ENCODE data around the gene ACRBP. TPM values are rescaled to one million over a fixed set of nuclear protein-coding genes. Genes with fewer than 3 reads are reported as not detected.

The ACRBP gene
- total and polyA plus RNA-seq, 9 donors: 0.30 to 2.9 (median 0.92) TPM

DNA sequence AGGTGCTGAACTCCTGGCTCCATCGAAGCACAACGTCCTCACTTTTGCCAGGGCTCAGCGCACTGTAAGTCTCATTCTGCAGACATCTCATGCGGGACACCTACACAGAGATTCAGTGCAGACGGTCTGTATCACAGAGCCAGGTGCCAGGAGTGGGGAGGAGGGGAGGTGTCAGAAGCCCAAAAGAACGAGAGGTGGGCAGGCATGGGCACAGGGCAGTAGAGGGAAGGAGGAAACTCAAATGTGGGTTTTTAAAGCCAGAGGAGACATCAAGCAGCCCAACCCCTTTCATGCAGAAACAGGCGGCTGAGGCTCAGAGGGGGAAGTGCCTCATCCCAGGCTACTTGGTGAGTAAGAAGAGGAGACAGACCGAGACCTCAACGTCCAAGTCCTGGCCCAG lies 8.9 kb downstream of the ACRBP start:
- intact Hi-C loops (cut with DNase I): no loop called here
- no peaks in the 10 kb centered on the region for H3K9me3 ChIP-seq
- H3K4me3 ChIP-seq: no peak overlapping the region
- H3K4me1 ChIP-seq (ENCODE audit: insufficient read depth): no peaks in the 10 kb centered on the region
- H3K27ac ChIP-seq: no peak overlapping the region
- H3K36me3 ChIP-seq: no peaks in the 10 kb centered on the region
- DNase-seq: no peak
- TF ChIP-seq, protein P1, sequence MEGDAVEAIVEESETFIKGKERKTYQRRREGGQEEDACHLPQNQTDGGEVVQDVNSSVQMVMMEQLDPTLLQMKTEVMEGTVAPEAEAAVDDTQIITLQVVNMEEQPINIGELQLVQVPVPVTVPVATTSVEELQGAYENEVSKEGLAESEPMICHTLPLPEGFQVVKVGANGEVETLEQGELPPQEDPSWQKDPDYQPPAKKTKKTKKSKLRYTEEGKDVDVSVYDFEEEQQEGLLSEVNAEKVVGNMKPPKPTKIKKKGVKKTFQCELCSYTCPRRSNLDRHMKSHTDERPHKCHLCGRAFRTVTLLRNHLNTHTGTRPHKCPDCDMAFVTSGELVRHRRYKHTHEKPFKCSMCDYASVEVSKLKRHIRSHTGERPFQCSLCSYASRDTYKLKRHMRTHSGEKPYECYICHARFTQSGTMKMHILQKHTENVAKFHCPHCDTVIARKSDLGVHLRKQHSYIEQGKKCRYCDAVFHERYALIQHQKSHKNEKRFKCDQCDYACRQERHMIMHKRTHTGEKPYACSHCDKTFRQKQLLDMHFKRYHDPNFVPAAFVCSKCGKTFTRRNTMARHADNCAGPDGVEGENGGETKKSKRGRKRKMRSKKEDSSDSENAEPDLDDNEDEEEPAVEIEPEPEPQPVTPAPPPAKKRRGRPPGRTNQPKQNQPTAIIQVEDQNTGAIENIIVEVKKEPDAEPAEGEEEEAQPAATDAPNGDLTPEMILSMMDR (IDR thresholded peaks at IDR 0.05): no peak
- TF ChIP-seq EP300 (IDR thresholded peaks at IDR 0.05): no peak
- TF ChIP-seq POLR2A (IDR thresholded peaks at IDR 0.05): no peak
- H3K27me3 ChIP-seq: no peaks in the 10 kb centered on the region
- 76 to 81% (median 79%) methylated on average over 9 of the region's 9 CpGs for WGBS, 3 donors

DNA sequence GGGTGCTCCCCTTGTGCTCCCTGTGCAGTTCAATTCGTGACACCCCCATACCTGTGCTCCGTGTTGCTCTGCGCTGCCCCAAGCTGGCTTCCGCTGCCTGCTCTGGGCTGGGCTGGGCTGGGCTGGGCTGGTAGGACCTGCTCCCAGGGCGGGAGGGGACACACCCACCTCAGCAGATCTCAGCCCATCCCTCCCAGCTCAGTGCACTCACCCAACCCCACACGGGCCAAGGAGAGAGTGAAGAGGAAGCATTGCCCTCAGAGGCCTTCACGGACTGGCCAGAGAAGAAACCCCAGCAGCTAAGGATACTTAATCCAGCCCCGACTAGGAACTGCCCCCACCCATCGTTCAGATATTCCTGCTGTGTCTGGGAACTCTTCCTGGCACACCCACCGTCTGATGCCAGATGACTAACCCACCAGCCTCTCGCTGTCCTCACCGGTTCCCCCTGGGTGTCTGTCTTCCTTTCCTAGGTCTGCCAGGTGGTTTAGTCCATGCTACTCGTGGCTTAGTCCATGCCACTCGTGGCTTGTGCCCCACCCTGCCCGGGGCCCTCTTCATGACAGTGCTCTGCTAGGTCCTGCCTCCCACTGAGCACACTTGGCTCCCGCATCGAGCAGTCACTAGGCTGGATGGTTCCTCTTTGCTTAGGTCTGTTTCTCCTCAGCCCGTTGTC lies 11.2 kb downstream of the ACRBP start, which contains the start of gene LPAR5:
LPAR5 (minus strand) TSS at position 104 of the 676 bp plus-strand sequence. CDS start 14,711 bp downstream, outside the sequence.
- Histone ChIP-seq H3K4me1 (ENCODE audit: insufficient read depth) (no peaks in the 10 kb centered on the region), H3K27me3 (no peaks in the 10 kb centered on the region), H3K9me3 (no peaks in the 10 kb centered on the region), H3K36me3 (no peaks in the 10 kb centered on the region), H3K27ac (no peak within 1 kb of the TSS), H3K4me3 (no peak within 1 kb of the TSS)
- intact Hi-C loops (cut with DNase I): no loop called here
- no peak for DNase-seq
- TF ChIP-seq, protein P1 (IDR thresholded peaks at IDR 0.05): no peak
- no peak for TF ChIP-seq POLR2A (IDR thresholded peaks at IDR 0.05)
- TF ChIP-seq EP300 (IDR thresholded peaks at IDR 0.05): no peak
- 61 to 71% (median 64%) methylated on average over 18 of the region's 18 CpGs for WGBS, 3 donors

DNA sequence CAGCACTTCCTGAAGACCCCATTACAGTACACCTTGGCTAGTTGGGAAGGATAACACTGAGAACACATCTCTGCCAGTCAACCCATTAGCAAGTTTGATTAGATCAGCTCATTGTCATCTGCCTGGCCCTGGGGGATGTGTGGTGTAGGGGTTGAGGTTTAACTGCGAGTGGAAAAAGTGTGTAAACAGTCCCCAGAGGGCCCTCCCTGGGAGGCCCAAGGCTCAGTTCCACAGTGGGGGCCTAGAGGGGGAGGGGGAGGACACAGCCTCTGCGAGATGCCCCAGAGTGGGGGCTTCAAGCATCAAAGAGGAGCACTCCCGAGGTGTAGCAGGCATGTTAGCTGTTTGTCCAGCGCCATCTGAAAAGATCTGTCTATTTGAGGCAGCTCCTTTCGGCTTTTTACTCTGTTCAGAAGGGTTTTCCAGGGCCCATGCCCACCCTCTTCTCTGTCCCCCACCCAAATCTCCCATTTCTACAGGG lies 11.8 kb downstream of the ACRBP start:
- Histone ChIP-seq H3K4me3 (no peak overlapping the region), H3K9me3 (no peaks in the 10 kb centered on the region), H3K4me1 (ENCODE audit: insufficient read depth) (no peaks in the 10 kb centered on the region), H3K27ac (no peak overlapping the region), H3K36me3 (no peaks in the 10 kb centered on the region), H3K27me3 (no peaks in the 10 kb centered on the region)
- no peak for DNase-seq
- 67 to 79% (median 73%) methylated on average over 5 of the region's 5 CpGs for WGBS, 3 donors
- intact Hi-C loops (cut with DNase I): no loop called here
- no peak for TF ChIP-seq EP300 (IDR thresholded peaks at IDR 0.05)
- TF ChIP-seq, protein P1 (IDR thresholded peaks at IDR 0.05): no peak
- no peak for TF ChIP-seq POLR2A (IDR thresholded peaks at IDR 0.05)

DNA sequence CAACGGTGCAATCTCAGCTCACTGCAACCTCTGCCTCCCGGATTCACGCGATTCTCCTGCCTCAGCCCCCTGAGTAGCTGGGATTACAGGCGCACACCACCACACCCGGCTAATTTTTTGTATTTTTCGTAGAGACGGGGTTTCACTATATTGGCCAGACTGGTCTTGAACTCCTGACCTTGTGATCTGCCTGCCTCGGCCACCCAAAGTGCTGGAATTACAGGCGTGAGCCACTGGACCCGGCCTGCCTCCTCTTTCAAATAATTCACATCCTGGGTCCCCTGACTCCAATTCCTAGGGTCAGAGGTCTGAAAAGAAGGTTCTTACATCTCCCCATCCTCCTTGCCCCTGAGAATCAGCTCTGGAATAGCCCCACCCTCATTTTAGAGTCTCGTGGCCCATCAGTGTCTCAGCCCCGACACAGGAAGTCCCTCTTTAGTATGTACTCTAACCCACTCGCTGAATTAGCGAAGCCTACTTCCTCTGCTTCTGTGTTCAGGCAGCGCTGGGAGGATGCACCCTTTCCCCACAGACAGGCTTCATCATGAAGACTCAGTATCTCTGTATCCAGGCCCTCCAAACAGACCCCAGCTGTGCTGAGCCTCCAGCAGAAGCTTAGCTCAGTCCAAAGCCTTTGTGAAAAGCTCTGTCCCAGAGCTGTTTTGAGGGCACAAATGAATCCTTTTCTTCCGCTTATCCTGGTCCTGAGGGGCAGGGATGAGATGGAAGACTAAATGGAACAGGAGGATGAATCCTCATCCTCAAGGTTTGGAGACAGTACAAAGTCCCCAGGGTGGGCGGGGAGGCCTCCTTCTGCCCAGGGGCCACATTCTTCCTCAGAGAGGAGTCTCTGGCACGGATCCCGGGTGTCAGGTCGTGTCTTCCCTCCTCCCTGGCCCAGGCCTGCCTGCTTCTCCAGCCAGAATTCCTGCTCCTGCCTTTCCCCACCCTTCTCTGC lies 14.9 kb downstream of the ACRBP start:
- no peaks in the 10 kb centered on the region for H3K27me3 ChIP-seq
- 51 to 55% (median 54%) methylated on average over 21 of the region's 21 CpGs for WGBS, 3 donors
- H3K4me1 ChIP-seq (ENCODE audit: insufficient read depth): no peaks in the 10 kb centered on the region
- no peaks in the 10 kb centered on the region for H3K9me3 ChIP-seq
- no peaks in the 10 kb centered on the region for H3K36me3 ChIP-seq
- DNase-seq: no peak
- no peak overlapping the region for H3K27ac ChIP-seq
- no peak overlapping the region for H3K4me3 ChIP-seq
- intact Hi-C loops (cut with DNase I): no loop called here
- TF ChIP-seq, protein P1 (IDR thresholded peaks at IDR 0.05): no peak
- TF ChIP-seq EP300 (IDR thresholded peaks at IDR 0.05): no peak

All from ovary (tissue), 9 donors.